HepG2 (cell line): ENCODE data around the gene ZNF514. TPM values are rescaled to one million over a fixed set of nuclear protein-coding genes. Genes with fewer than 3 reads are reported as not detected.

ENCODE experiments used
- ARID2 ChIP-seq: sonication (generic); formaldehyde crosslinking; IDR thresholded peaks from 2 replicates; pipeline ENCODE4 v1.8.1; 2022; ENCODE audit warnings: mild to moderate bottlenecking, missing genetic modification reagents, borderline replicate concordance
- BATF2 ChIP-seq: sonication (generic); formaldehyde crosslinking; IDR thresholded peaks from 2 replicates; pipeline ENCODE4 v1.8.0; 2022; ENCODE audit warnings: mild to moderate bottlenecking, missing genetic modification reagents, moderate library complexity
- CAMTA2 ChIP-seq: sonication (generic); formaldehyde crosslinking; IDR thresholded peaks from 2 replicates; pipeline ENCODE4 v1.4.0; 2020; ENCODE audit warnings: mild to moderate bottlenecking, missing genetic modification reagents, borderline replicate concordance
- ERF ChIP-seq: IDR thresholded peaks from 2 replicates; pipeline ENCODE4 v1.6.1; 2018; ENCODE audit warnings: missing biosample characterization, missing genetic modification reagents
- EZH2 ChIP-seq: conservative IDR thresholded peaks from 2 replicates; pipeline ENCODE4 v1.6.1; 2012; ENCODE audit warnings: mild to moderate bottlenecking, low read depth, low read length, moderate library complexity
- FLYWCH1 ChIP-seq: sonication (generic); formaldehyde crosslinking; IDR thresholded peaks from 2 replicates; pipeline ENCODE4 v1.8.1; 2023; ENCODE audit warnings: mild to moderate bottlenecking, missing genetic modification reagents
- JUND ChIP-seq: sonication (generic); formaldehyde crosslinking; IDR thresholded peaks from 2 replicates; pipeline ENCODE4 v1.8.0; 2022; ENCODE audit warnings: mild to moderate bottlenecking, missing genetic modification reagents
- NFIB ChIP-seq: sonication (generic); formaldehyde crosslinking; IDR thresholded peaks from 2 replicates; pipeline ENCODE4 v1.9.0; 2021; ENCODE audit warnings: missing genetic modification reagents, mild to moderate bottlenecking, borderline replicate concordance
- ONECUT2 ChIP-seq: sonication (generic); formaldehyde crosslinking; IDR thresholded peaks from 2 replicates; pipeline ENCODE4 v1.4.0; 2020; ENCODE audit warnings: missing genetic modification reagents
- RBAK ChIP-seq: sonication (generic); formaldehyde crosslinking; IDR thresholded peaks from 2 replicates; pipeline ENCODE4 v1.5.1; 2020; ENCODE audit warnings: mild to moderate bottlenecking, missing genetic modification reagents
- SALL2 ChIP-seq: sonication (generic); formaldehyde crosslinking; IDR thresholded peaks from 2 replicates; pipeline ENCODE4 v1.8.1; 2023; ENCODE audit warnings: mild to moderate bottlenecking, missing genetic modification reagents, inconsistent platforms
- SIX1 ChIP-seq: sonication (generic); formaldehyde crosslinking; IDR thresholded peaks from 2 replicates; pipeline ENCODE4 v1.4.0; 2020; ENCODE audit warnings: missing genetic modification reagents, borderline replicate concordance
- SKIL ChIP-seq: sonication (generic); formaldehyde crosslinking; IDR thresholded peaks from 2 replicates; pipeline ENCODE4 v1.8.0; 2022; ENCODE audit warnings: missing genetic modification reagents, mild to moderate bottlenecking, moderate library complexity, borderline replicate concordance
- SMAD3 ChIP-seq: sonication (generic); formaldehyde crosslinking; IDR thresholded peaks from 2 replicates; pipeline ENCODE4 v1.4.0; 2020; ENCODE audit warnings: missing genetic modification reagents
- SP2 ChIP-seq: sonication (generic); formaldehyde crosslinking; IDR thresholded peaks from 2 replicates; pipeline ENCODE4 v1.5.1; 2020; ENCODE audit warnings: mild to moderate bottlenecking, missing genetic modification reagents
- SUZ12 ChIP-seq: fragments of 150-350 bp; IDR thresholded peaks from 2 replicates; pipeline ENCODE4 v1.6.1; 2014; ENCODE audit warnings: low read depth, low read length
- ZBTB3 ChIP-seq: sonication (generic); formaldehyde crosslinking; IDR thresholded peaks from 2 replicates; pipeline ENCODE4 v1.4.0; 2020; ENCODE audit warnings: low read depth, mild to moderate bottlenecking, moderate library complexity, missing genetic modification reagents, borderline replicate concordance
- ZIK1 ChIP-seq: sonication (generic); formaldehyde crosslinking; IDR thresholded peaks from 2 replicates; pipeline ENCODE4 v1.5.0; 2020; ENCODE audit warnings: mild to moderate bottlenecking, low read depth, missing genetic modification reagents, borderline replicate concordance
- ZNF160 ChIP-seq: sonication (generic); formaldehyde crosslinking; IDR thresholded peaks from 2 replicates; pipeline ENCODE4 v1.8.0; 2022; ENCODE audit warnings: mild to moderate bottlenecking, inconsistent platforms, missing genetic modification reagents
- ZNF34 ChIP-seq: sonication (generic); formaldehyde crosslinking; IDR thresholded peaks from 2 replicates; pipeline ENCODE4 v1.4.0; 2020; ENCODE audit warnings: mild to moderate bottlenecking, missing genetic modification reagents, borderline replicate concordance
- ZNF672 ChIP-seq: sonication (generic); formaldehyde crosslinking; IDR thresholded peaks from 2 replicates; pipeline ENCODE4 v1.8.1; 2022; ENCODE audit warnings: missing genetic modification reagents
- ZNF724P ChIP-seq: sonication (generic); formaldehyde crosslinking; IDR thresholded peaks from 2 replicates; pipeline ENCODE4 v1.8.0; 2022; ENCODE audit warnings: missing genetic modification reagents, borderline replicate concordance
- ZNF737 ChIP-seq: sonication (generic); formaldehyde crosslinking; IDR thresholded peaks from 2 replicates; pipeline ENCODE4 v1.5.0; 2020; ENCODE audit warnings: missing genetic modification reagents, mild to moderate bottlenecking, borderline replicate concordance
- ZSCAN21 ChIP-seq: sonication (generic); formaldehyde crosslinking; IDR thresholded peaks from 2 replicates; pipeline ENCODE4 v1.8.0; 2022; ENCODE audit warnings: mild to moderate bottlenecking, missing genetic modification reagents, moderate library complexity, borderline replicate concordance
- ZUFSP ChIP-seq: sonication (generic); formaldehyde crosslinking; IDR thresholded peaks from 2 replicates; pipeline ENCODE4 v1.9.0; 2021; ENCODE audit warnings: missing genetic modification reagents, mild to moderate bottlenecking, borderline replicate concordance
- polyA plus RNA-seq, 8 experiments: library from polyadenylated mRNA; depleted of rRNA in 3 of 8; stranded (reverse) in 7 of 8; unstranded in 1 of 8; fragments of >200 nt; fragmentation: Illumina TruSeq in 4 of 8; extraction: Trizol in 4 of 8; gene quantifications; 2 replicates each; pipeline versions ENCODE4 v1.2.1 to v1.2.3, GENCODE V29; 2011 to 2016; ENCODE audit warnings: low read depth in 4 of 8, missing spikeins in 1 of 8, mixed read lengths in 1 of 8; ENCODE audit not compliant: insufficient read depth in 1 of 8
- total RNA-seq, 5 experiments: library from RNA; depleted of rRNA; stranded (reverse); fragments of >200 nt; fragmentation: Illumina TruSeq; extraction: Trizol; gene quantifications; 2 replicates each; pipeline ENCODE4 v1.2.3, GENCODE V29; 2016; ENCODE audit warnings: low read depth in 1 of 5
- TF ChIP-seq, protein P1 (sequence below): sonication (generic); formaldehyde crosslinking; IDR thresholded peaks from 2 replicates; pipeline ENCODE4 v1.4.0; 2020; ENCODE audit warnings: mild to moderate bottlenecking, low read depth, missing genetic modification reagents

ZNF514 gene
- total and polyA plus RNA-seq, 2 of the 13 experiments (the other 11 are each of a cell fraction or from before 2014, with no cell fraction given): 15.2 to 18.7 TPM

DNA sequence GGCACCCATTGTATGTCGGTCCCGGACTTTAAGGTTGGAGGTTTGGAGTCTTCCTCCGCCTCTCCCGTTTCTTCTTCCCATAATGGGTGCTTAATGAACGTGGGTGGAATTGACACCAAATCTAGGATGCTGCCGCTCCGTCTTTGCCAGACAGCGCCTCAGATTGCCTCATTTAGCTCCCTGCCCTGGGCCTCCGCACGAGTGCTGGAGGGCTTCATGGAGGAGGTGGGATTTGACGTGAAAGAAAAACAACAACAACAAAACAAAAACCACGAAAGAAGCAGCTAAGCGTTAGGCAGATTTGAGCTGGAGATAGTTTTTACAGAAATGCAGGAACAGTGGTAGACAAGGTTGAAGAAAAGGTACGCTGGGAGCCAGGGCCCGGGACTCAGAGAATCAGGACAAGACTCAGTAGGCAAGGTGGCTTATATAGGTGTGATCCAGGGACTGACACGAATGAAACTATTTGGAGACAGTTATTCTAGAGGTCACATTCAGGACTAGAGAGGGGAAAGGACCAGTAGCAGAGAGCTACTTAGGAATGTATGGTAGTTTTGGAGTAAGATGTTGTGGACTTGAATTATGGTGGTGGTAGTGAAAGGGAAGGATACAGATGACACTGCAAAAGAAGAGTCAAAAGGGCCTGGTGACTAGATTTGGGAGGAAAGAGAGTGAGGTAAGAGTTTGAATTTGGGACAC lies 6.6 kb upstream of the ZNF514 start (continued):
- no peak for TF ChIP-seq SMAD3 (CRISPR knock-in tag)
- TF ChIP-seq SKIL (CRISPR knock-in tag): no peak
- TF ChIP-seq ZNF672 (CRISPR knock-in tag): no peak
- no peak for TF ChIP-seq ZNF724P (CRISPR knock-in tag)
- 0 out of 2 replicates have a peak, but pooled peaks have one; percentile 5 for TF ChIP-seq ARID2 (CRISPR knock-in tag)
- TF ChIP-seq JUND: no peak
- TF ChIP-seq SIX1 (CRISPR knock-in tag): no peak
- TF ChIP-seq, protein P1, sequence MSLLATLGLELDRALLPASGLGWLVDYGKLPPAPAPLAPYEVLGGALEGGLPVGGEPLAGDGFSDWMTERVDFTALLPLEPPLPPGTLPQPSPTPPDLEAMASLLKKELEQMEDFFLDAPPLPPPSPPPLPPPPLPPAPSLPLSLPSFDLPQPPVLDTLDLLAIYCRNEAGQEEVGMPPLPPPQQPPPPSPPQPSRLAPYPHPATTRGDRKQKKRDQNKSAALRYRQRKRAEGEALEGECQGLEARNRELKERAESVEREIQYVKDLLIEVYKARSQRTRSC: no peak
- TF ChIP-seq ZSCAN21 (CRISPR knock-in tag): no peak
- no peak for TF ChIP-seq CAMTA2 (CRISPR knock-in tag)
- no peak for TF ChIP-seq ZNF160
- no peak for TF ChIP-seq ZNF34 (CRISPR knock-in tag)
- TF ChIP-seq ZIK1 (CRISPR knock-in tag): no peak
- TF ChIP-seq ONECUT2: no peak
- 0 out of 2 replicates have a peak, but pooled peaks have one; percentile 6 for TF ChIP-seq BATF2
- TF ChIP-seq SALL2 (CRISPR knock-in tag): no peak
- no peak for TF ChIP-seq SP2 (CRISPR knock-in tag)
- no peak for TF ChIP-seq ZNF737 (CRISPR knock-in tag)
- TF ChIP-seq SUZ12: no peak
- TF ChIP-seq NFIB: no peak
- TF ChIP-seq FLYWCH1 (CRISPR knock-in tag): no peak
- no peak for TF ChIP-seq EZH2
- no peak for TF ChIP-seq RBAK
- TF ChIP-seq ZUFSP (CRISPR knock-in tag): no peak
- TF ChIP-seq ERF (CRISPR knock-in tag): no peak
- TF ChIP-seq ZBTB3: no peak
